SH-SY5Y (cell line): ENCODE data around the gene HS6ST3.

Experiments
- GATA2 ChIP-seq: IDR thresholded peaks from 2 replicates; pipeline ENCODE4 v1.6.1; 2011; ENCODE audit warnings: mild to moderate bottlenecking, low read depth, low read length
- GATA3 ChIP-seq: IDR thresholded peaks from 2 replicates; pipeline ENCODE4 v1.6.1; 2011; ENCODE audit warnings: low read depth, mild to moderate bottlenecking, low read length, moderate library complexity

GRCh38 chr13:96806746-96807145, 716.8 kb downstream of the HS6ST3 start:
- TF ChIP-seq GATA2 (no peak), GATA3 (no peak)
